Endothelial cell of umbilical vein (primary cell): ENCODE data around the gene PROC.

Source experiments
- EZH2 ChIP-seq: IDR thresholded peaks from 2 replicates; pipeline ENCODE4 v1.6.1; 2012; ENCODE audit warnings: borderline replicate concordance, low read depth, mild to moderate bottlenecking, moderate library complexity, low read length, inconsistent platforms; ENCODE audit not compliant: severe bottlenecking
- POLR2A ChIP-seq: IDR thresholded peaks from 2 replicates; pipeline ENCODE4 v1.6.1; 2012; ENCODE audit warnings: low read depth, mild to moderate bottlenecking, control low read depth, low read length
- POLR2AphosphoS5 ChIP-seq: IDR thresholded peaks from 2 replicates; pipeline ENCODE4 v1.6.1; 2012; ENCODE audit warnings: low read depth, mild to moderate bottlenecking, control low read depth, low read length, moderate library complexity; ENCODE audit not compliant: insufficient read depth
- TF ChIP-seq, protein P1 (sequence below), 2 donors: IDR thresholded peaks; 1 replicate in 1 of 2; 2 replicates in 1 of 2; pipeline ENCODE4 v1.5.1; 2011; ENCODE audit warnings: low read length in 2 of 2, mild to moderate bottlenecking in 2 of 2, moderate library complexity in 2 of 2, control low read depth in 1 of 2, inconsistent platforms in 1 of 2, low read depth in 1 of 2; ENCODE audit not compliant: insufficient read depth in 1 of 2; ENCODE audit errors: extremely low read depth in 1 of 2

DNA sequence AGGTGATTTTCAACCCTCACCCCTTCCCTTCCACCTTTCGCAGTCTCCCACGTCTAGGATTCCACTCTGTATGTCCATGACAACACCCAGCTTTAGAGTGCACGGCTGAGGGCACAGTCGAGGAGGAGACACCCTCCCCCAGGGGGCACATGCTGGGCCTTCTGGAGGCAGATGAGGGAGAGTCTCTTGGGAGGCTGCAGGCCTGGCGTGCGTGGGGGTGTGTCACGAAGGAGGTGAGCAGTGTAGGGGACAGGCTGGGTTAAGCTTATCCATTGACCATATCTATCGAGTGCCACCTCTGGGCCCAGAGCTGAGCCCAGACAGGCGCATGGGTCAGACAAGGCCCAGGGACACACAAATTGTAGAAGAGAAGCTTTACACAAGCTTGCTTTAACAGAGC lies 18.8 kb downstream of the PROC start:
- TF ChIP-seq, protein P1, sequence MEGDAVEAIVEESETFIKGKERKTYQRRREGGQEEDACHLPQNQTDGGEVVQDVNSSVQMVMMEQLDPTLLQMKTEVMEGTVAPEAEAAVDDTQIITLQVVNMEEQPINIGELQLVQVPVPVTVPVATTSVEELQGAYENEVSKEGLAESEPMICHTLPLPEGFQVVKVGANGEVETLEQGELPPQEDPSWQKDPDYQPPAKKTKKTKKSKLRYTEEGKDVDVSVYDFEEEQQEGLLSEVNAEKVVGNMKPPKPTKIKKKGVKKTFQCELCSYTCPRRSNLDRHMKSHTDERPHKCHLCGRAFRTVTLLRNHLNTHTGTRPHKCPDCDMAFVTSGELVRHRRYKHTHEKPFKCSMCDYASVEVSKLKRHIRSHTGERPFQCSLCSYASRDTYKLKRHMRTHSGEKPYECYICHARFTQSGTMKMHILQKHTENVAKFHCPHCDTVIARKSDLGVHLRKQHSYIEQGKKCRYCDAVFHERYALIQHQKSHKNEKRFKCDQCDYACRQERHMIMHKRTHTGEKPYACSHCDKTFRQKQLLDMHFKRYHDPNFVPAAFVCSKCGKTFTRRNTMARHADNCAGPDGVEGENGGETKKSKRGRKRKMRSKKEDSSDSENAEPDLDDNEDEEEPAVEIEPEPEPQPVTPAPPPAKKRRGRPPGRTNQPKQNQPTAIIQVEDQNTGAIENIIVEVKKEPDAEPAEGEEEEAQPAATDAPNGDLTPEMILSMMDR (IDR thresholded peaks at IDR 0.05; ENCODE audit: extremely low read depth in 1 of 2, insufficient read depth in 1 of 2, low read depth in 1 of 2, low read length in 2 of 2) = no peak
- TF ChIP-seq POLR2A (no peak), POLR2AphosphoS5 (no peak), EZH2 (no peak)
